ENCODE results near the gene SOWAHB. TPM values are rescaled to one million over a fixed set of nuclear protein-coding genes. Genes with fewer than 3 reads are reported as not detected.
A peak's percentile ranks its signal among the peaks of the same experiment; 100 is the strongest.
"Not testable (repeated sequence)": the region's sequence is repeated elsewhere in the genome, so short reads cannot be mapped to it uniquely, and the experiment has no call there.

SOWAHB gene
- polyA plus RNA-seq, 2 of the 4 experiments (the other 2 are of a cell fraction): 0.04 to 0.10 TPM

GRCh38 chr4:76879731-76880364 lies 18.1 kb downstream of the SOWAHB start:
- no peak overlapping the region for H3K27ac ChIP-seq
- WGBS (ENCODE audit: missing lambda C conversion rate): 58% methylated on average over 3 of the region's 3 CpGs
- H3K4me2 ChIP-seq: no peak overlapping the region
- TF ChIP-seq RARB (CRISPR knock-in tag; IDR thresholded peaks at IDR 0.05) (no peak), HEYL (CRISPR knock-in tag; IDR thresholded peaks at IDR 0.05) (no peak), ELK1 (IDR thresholded peaks at IDR 0.05; ENCODE audit: low read depth, low read length) (no peak), EP300 (IDR thresholded peaks at IDR 0.05) (no peak), RNF2 (IDR thresholded peaks at IDR 0.05; ENCODE audit: borderline replicate concordance, low read depth) (no peak), NPAS2 (CRISPR knock-in tag; IDR thresholded peaks at IDR 0.05; ENCODE audit: borderline replicate concordance) (no peak)
- no peak overlapping the region for H3K4me3 ChIP-seq
- FAIRE-seq (no peak), DNase-seq (ENCODE audit: low read depth in 1 of 2, low spot score in 1 of 2) (no peak), ATAC-seq (no peak)
- CTCF ChIA-PET: no interaction called here
- POLR2A ChIA-PET: no interaction called here
- H3K9me3 ChIP-seq: no peaks in the 10 kb centered on the region
- no peaks in the 10 kb centered on the region for H3K4me1 ChIP-seq

GRCh38 chr4:76878641-76879165 lies 19.2 kb downstream of the SOWAHB start:
- H3K4me1 ChIP-seq; H3K9me3 ChIP-seq; H3K27ac ChIP-seq; H3K4me3 ChIP-seq; H3K4me2 ChIP-seq; FAIRE-seq; ATAC-seq; POLR2A ChIA-PET; CTCF ChIA-PET; DNase-seq (ENCODE audit: low read depth in 1 of 2, low spot score in 1 of 2): not testable (repeated sequence)
- WGBS (ENCODE audit: missing lambda C conversion rate): 62% methylated on average over 3 of the region's 3 CpGs

- ChIA-PET CTCF (interaction anchor here (0.7 kb wide), 1 partner anchor 179 kb away, joined by 3 read pairs; no protein-coding TSS in a partner anchor), POLR2A (no interaction called here)
- H3K4me1 ChIP-seq: no peaks in the 10 kb centered on the region
- no peaks in the 10 kb centered on the region for H3K9me3 ChIP-seq
- no peak overlapping the region for H3K4me3 ChIP-seq
- TF ChIP-seq TFCP2L1 (CRISPR knock-in tag; IDR thresholded peaks at IDR 0.05): no peak
- peak; percentile 94 for TF ChIP-seq RFX5 (IDR thresholded peaks at IDR 0.05)
- TF ChIP-seq GATA3 (IDR thresholded peaks at IDR 0.05; ENCODE audit: borderline replicate concordance): no peak
- H3K27ac ChIP-seq: no peak overlapping the region
- 20% methylated on average over 4 of the region's 4 CpGs for WGBS (ENCODE audit: missing lambda C conversion rate)
- FAIRE-seq (no peak), ATAC-seq (peak in 1 of 2 experiments; percentile 68; a peak in 3 of 6 replicates), DNase-seq (ENCODE audit: low read depth in 1 of 2, low spot score in 1 of 2) (no peak)
- no peak overlapping the region for H3K4me2 ChIP-seq
Observed at GRCh38 chr4:76874176-76874575, 23.8 kb downstream of the SOWAHB start.

GRCh38 chr4:76873495-76873894 lies 24.4 kb downstream of the SOWAHB start:
- Histone ChIP-seq H3K9me3 (no peaks in the 10 kb centered on the region), H3K4me1 (no peaks in the 10 kb centered on the region), H3K4me2 (no peak overlapping the region), H3K4me3 (no peak overlapping the region), H3K27ac (no peak overlapping the region)
- DNase-seq (ENCODE audit: low read depth in 1 of 2, low spot score in 1 of 2): no peak
- ChIA-PET CTCF (no interaction called here), POLR2A (no interaction called here)
- no peak for TF ChIP-seq HEYL (CRISPR knock-in tag; IDR thresholded peaks at IDR 0.05)
- no peak for ATAC-seq
- FAIRE-seq: no peak
- WGBS (ENCODE audit: missing lambda C conversion rate): 11% methylated on average over 1 of the region's 1 CpG

- Histone ChIP-seq H3K4me3 (no peak overlapping the region), H3K4me2 (no peak overlapping the region), H3K9me3 (no peaks in the 10 kb centered on the region), H3K4me1 (no peaks in the 10 kb centered on the region), H3K27ac (no peak overlapping the region)
- TF ChIP-seq CHD4 (IDR thresholded peaks at IDR 0.05; ENCODE audit: borderline replicate concordance) (no peak), CTCF (IDR thresholded peaks at IDR 0.05) (no peak), NPAS2 (CRISPR knock-in tag; IDR thresholded peaks at IDR 0.05; ENCODE audit: borderline replicate concordance) (no peak)
- POLR2A ChIA-PET: no interaction called here
- FAIRE-seq: no peak
- CTCF ChIA-PET: interaction anchor here (0.6 kb wide), 1 partner anchor 75 kb away, joined by 3 read pairs; no protein-coding TSS in a partner anchor
- no peak for ATAC-seq
- DNase-seq (ENCODE audit: low read depth in 1 of 2, low spot score in 1 of 2): no peak
Observed at GRCh38 chr4:76872556-76872955, 25.4 kb downstream of the SOWAHB start.

GRCh38 chr4:76868780-76869179 lies 29.2 kb downstream of the SOWAHB start:
- H3K27ac ChIP-seq; FAIRE-seq; DNase-seq (ENCODE audit: low read depth in 1 of 2, low spot score in 1 of 2); CTCF ChIA-PET; POLR2A ChIA-PET; H3K9me3 ChIP-seq; H3K4me3 ChIP-seq; H3K4me2 ChIP-seq; H3K4me1 ChIP-seq; ATAC-seq: not testable (repeated sequence)
- 83% methylated on average over 4 of the region's 4 CpGs for WGBS (ENCODE audit: missing lambda C conversion rate)
